ENCODE results near the gene NCS1.
"Not testable (repeated sequence)": the region's sequence is repeated elsewhere in the genome, so short reads cannot be mapped to it uniquely, and the experiment has no call there.

The NCS1 gene

DNA sequence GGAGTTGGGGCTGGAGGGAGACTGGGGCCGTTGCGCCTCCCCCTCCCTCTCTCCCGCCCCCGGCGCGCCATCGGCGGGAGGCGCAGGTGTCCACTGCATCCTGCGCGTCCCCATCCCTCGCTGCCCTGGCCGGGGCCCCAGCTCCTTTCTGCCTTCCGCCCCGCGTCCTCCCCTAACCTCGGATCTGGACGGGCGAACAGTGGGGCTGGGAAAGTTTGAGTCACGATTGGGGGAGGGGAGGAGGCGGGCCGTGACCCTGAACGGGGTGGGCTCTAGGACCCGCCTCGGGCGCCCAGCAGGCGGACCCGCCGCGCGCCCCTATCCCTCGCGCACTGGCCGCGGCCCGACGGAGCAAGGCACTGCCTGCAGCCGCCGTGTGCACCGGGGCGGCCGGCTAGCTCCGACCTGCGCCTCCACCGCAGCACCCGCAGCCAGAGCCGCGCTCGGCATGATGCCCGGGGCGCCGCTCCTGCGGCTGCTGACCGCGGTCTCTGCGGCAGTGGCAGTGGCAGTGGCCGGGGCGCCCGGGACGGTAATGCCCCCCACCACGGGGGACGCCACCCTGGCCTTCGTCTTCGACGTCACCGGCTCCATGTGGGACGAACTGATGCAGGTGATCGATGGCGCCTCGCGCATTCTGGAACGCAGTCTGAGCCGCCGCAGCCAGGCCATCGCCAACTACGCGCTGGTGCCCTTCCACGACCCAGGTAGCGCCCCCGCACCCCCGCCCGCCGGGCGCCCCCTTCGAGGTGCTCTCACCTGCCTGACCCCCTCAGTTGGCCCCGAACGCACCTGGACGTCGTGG lies 93.4 kb downstream of the NCS1 start, which contains the start of gene HMCN2:
TSS of gene HMCN2 (plus strand) at position 330 of the 805 bp plus-strand sequence. CDS start at position 449, 119 bp downstream.
- no peak for DNase-seq

DNA sequence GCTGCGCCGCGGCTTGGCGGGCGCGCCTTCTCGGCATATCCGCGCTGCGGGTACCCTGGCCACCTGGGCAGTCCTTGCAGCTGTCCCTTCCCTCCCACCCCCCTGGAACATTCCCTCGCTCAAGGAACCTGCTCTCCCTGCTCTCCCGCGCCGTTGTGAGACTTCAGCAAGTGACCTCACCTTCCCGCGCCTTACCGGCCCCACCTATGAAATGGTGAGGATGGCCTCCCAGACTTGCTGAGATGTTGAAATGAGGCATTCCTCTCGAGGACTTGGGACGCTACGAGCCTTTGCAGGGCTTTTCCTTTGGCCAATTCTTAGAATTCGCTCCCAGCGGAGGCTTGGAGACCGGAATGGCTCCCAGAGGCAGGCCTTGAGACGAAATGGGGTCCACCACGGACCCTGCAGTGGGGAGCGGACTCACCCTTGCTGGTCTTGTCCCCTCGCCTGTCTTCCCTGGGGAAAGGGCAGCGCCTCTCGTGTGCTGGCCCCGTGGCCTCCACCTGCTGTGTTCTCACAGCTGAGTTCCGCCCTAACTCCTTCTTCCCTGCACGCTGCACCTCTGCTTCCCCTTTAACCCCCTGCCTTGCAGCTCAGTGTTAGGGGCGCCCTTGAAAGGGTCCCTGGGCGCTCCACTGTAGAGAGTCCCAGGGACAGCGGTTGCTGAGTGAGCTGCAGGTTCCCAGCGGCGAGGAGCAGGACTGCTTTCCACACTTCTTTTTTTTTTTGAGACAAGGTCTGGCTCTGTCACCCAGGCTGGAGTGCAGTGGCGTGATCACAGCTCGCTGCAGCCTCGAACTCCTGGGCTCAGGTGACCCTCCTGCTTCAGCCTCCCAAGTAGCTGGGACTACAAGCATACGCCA lies 94.3 kb downstream of the NCS1 start:
- no peak for DNase-seq

DNA sequence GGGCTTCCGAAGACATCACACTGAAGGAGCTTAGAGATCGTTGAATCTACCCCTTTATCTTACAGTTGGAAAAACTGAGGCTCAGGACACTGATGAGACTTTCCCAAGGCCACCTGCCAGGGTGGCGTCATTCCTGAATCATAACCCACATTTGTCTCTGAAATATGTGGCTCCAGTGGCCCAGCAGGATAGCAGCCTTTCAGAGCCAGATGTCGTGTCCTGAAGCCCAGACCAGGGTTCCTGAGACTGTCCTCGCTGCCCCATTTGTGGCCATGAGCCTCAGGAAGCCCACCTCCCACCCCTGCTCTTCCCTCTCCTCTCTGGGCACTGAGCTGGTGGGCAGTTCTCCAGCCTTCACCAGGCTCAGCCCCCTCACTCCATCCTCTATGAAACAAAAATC lies 95.7 kb downstream of the NCS1 start:
- DNase-seq = no peak

DNA sequence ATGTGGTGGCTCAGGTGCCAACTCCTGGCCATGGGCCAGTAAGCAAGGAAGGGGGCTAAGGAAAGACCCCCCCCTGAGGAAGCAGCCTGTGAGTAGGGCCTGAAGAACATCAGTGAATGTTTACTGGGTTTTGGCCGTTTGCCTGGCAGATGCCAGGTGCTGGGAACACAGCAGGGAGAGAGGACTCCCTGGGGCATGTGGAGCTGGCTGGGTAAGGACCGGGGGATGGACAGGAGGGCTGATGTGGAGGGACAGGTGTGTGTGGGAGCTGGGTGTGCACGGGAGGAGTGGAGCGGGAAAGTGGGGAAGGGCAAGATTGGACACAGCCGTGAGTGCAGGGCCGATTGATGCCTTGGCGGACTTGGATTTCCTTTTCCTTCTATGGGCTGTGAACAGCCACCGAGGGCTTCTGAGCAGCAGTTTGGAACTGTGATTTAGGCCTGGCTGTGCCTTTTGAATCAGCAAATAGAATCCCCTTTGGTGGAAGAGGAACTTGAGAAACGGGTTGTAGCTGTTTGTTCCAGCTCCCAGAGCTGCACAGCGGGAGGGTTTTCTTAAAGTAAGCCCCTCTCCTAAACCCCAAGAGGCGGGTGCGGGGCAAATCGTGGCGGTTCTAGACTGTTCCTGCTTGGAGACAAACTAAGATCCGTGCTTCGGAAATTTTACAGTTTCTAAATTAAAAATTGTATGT lies 96.5 kb downstream of the NCS1 start:
- DNase-seq = no peak

DNA sequence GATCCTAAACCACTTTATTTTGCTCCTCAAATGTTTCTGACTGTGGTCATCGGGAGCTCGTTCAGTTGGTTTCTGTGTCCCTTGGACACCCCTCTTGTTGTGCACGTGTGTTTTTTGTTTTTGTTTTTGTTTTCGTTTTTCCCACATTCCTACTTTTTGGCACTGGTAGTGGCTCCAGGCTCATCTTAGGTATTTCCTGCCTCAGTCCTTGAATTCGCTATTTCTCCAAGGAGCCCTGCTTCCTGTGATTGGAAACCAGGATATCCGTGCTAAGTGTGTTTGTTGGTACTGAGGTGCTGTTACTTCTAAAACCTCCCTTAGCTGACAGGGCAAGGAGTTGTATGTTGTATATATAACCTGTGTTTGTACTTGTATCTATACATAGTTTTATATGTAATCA lies 99.3 kb downstream of the NCS1 start:
- DNase-seq = no peak

DNA sequence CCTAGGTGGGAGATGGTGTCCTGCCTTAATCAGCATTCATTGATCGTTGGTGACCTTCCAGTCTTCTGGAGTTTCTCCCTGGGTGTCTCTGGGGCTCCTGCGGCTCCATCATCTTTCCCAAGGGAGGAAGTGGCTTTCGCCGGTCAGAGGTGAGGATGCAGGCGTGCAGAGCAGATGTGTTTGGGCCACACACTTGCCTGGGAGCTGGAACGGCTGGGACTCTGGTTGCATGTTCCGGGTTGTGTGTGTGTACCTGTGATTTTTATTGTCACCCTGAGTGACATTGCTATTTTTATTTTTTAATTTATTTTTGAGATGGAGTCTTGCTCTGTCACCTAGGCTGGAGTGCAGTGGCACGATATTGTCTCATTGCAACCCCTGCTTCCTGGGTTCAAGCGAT lies 103.0 kb downstream of the NCS1 start:
- no peak for DNase-seq

DNA sequence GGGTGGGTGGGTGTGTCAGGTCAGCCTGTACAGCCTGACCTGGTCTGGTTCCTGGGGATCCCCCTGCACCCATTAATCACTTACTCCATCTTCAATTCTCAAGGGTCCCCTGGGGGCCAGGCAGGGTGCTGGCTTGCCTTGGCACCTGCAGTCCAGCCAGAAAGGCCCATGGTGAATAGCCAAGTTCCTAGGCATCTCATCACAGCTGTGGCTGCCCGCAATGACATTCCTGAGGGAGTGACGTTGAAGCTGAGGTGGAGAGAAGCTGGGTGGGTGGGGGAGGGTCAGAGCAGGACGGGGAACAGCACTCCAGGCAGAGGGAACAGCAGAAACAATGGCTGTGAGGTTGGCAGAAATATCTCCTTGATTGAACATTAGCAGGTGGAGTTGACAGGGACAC lies 103.9 kb downstream of the NCS1 start:
- no peak for DNase-seq

DNA sequence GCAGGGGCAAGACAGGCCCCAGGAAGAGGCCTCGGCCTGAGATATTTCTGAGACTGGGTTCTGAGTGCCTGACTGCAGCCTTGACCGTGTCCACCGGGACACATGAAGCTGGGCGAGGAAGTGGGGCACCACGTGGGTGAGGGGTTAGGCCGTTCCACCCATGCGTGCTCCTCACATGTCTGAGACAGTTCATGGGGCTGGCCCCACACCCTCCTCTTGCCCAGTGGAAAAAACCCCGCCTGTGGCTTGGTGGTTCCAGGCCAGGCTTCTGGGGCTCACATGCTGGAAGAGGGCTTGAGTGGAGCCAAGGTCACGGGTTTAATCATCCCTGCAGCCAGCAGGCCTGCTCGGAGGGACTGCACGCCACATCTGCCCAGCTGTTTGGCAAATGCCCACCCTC lies 104.8 kb downstream of the NCS1 start:
- no peak for DNase-seq

DNA sequence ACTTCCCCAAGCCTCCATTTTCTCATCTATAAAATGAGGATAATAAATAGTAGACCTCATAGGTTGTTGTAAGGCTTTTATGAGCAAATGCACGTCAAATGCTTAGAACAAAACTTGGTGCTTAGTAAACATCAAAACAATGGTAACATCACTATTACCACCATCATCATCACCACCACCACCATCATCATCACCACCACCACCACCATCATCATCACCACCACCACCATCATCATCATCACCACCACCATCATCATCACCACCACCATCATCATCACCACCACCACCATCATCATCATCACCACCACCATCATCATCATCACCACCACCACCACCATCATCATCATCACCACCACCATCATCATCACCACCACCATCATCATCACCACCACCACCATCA lies 105.3 kb downstream of the NCS1 start:
- not testable (repeated sequence) for DNase-seq

DNA sequence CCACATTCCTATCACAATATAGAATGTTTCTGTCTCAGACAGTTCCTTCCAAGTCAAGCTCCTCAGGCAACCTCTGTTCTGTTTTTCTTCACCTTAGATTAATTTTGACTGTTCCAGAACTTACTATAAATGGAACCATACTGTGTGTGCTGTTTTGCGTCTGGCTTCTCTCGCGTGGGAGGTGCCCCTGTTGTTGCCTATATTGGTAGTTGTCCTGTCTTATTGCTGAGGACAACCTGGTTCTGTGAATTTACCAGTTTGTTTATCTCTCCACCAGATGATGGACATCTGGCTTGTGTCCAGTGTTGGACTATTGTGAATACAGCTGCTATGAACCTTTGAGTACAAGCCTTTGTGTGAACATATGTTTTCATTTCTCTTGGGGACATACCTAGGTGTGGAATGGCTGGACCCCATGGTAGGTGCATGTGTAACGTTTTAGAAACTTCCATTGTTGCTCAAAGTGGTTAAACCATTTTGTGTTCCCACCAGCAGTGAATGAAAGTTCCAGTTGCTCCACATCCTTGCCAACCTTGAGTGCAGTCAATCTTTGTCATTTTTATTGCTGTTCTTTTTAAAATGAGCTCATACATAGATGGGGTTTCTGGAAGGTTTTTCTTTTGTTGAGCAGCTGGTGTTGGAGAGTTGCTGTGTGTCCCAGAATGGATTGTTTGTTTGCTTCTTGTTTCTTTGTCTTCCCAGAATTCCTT lies 111.5 kb downstream of the NCS1 start:
- no peak for DNase-seq

DNA sequence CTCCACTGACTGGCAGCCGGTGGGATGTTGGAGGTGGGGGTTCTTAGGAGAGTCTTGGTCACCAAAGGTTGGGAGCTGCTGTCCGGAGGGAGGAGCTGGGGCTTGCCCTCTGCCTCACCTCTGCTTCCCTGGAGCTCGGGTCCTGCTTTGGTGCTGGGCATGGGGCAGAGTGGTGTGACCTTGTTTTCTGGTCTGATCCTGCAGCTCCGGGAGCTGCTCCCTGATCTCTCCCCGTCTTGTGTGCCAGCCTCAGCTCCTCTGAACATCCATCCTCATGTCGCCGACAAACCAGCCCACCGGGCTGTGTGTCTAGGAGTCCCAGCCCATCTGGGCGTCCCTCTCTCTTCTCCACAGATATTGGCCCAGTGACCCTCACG lies 112.0 kb downstream of the NCS1 start:
- no peak for DNase-seq

DNA sequence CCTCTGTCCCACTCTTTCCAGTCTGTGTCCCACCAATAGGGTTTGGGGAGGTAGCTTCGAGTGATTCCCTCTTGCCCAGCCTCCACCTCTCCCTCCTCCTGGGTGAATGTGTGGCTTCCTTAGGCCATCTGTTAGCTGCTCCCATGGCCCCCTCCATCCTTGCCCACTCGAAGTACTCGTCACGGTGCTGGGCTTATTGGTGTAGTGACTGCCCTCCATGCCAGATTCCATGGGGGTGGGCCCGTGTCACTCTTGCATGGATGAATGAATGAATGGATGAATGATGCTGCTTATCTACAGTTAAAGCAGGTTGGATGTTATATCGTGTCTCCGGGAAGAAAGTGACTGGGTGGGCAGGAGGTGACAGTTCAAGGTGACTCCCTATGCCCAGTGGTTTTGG lies 112.5 kb downstream of the NCS1 start:
- no peak for DNase-seq

DNA sequence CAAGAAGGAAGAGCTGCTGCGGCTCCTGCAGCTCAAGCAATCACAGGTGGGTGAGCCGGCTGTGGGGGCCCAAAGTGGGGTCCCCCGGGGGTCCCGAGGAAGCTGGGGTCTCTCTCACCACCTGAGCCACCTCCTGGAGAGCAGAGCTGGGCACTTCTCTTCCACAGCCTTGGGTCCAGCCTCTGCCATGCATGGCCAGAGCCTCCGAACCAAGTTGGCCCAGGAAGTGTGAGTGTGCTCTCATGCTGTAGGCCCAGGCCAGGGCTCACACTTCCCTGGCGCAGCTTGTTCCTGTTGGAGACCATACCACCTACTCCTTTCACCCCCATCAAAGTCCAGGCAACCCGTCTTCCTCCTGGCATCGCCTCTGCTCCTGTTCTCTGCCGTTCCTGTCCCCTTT lies 113.1 kb downstream of the NCS1 start:
- no peak for DNase-seq

DNA sequence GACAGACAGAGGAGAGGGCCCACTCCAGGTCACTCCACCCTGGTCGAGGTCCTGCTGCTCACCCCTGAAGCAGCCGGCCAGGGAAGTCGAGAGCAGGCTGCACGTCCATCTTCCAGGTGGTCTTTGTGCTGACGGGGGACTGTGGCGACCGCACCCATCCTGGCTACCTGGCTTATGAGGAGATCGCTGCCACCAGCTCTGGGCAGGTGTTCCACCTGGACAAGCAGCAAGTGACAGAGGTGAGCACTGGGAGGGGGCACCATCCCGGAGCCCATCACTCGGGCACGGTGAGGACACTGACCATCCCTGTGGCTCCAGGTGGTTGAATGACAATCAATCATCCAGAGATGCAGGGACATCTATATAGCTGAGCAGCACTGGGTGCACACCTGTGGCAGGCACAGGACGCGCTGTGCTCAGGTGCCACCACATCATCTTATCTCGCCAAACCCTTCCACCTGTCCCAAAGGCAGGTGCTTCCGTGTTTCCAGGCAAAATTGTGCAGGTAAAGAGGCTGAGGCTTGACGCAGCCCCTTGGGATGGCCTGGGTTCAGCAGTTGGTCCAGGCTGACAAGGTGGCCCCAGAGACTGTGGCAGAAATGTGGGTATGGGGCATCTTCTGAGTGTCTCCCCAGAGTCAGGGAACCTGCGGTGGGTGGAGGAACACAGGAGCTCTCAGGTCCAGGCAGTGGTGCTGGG lies 114.0 kb downstream of the NCS1 start:
- no peak for DNase-seq
